Adipocyte (in vitro differentiated cells): ENCODE data around the gene LRRC46.
A peak's percentile ranks its signal among the peaks of the same experiment; 100 is the strongest.

ENCODE experiments used
- DNase-seq: peaks from one replicate; pipeline ENCODE4 v3.0.0-alpha.2; 2015; ENCODE audit warnings: low read depth
- H3K27me3 ChIP-seq: replicated peaks from 2 replicates; pipeline ENCODE4 v1.7.0; 2013; ENCODE audit warnings: mild to moderate bottlenecking, low read length, moderate library complexity; ENCODE audit not compliant: control insufficient read depth, insufficient read depth
- H3K36me3 ChIP-seq: 2 replicates; pipeline ENCODE4 v1.7.0; 2013; ENCODE audit warnings: low read length, mild to moderate bottlenecking, moderate library complexity; ENCODE audit not compliant: control insufficient read depth, insufficient read depth, severe bottlenecking
- H3K4me1 ChIP-seq: 2 replicates; pipeline ENCODE4 v1.7.0; 2013; ENCODE audit warnings: mild to moderate bottlenecking, low read length, moderate library complexity; ENCODE audit not compliant: control insufficient read depth, insufficient read depth
- H3K4me3 ChIP-seq: 2 replicates; pipeline ENCODE4 v1.7.0; 2013; ENCODE audit warnings: mild to moderate bottlenecking, low read length, moderate library complexity
- H3K9ac ChIP-seq: 2 replicates; pipeline ENCODE4 v1.7.0; 2013; ENCODE audit warnings: mild to moderate bottlenecking, low read length, moderate library complexity
- H3K9me3 ChIP-seq: 2 replicates; pipeline ENCODE4 v1.7.0; 2013; ENCODE audit warnings: mild to moderate bottlenecking, low read length, moderate library complexity; ENCODE audit not compliant: control insufficient read depth

The LRRC46 gene

DNA sequence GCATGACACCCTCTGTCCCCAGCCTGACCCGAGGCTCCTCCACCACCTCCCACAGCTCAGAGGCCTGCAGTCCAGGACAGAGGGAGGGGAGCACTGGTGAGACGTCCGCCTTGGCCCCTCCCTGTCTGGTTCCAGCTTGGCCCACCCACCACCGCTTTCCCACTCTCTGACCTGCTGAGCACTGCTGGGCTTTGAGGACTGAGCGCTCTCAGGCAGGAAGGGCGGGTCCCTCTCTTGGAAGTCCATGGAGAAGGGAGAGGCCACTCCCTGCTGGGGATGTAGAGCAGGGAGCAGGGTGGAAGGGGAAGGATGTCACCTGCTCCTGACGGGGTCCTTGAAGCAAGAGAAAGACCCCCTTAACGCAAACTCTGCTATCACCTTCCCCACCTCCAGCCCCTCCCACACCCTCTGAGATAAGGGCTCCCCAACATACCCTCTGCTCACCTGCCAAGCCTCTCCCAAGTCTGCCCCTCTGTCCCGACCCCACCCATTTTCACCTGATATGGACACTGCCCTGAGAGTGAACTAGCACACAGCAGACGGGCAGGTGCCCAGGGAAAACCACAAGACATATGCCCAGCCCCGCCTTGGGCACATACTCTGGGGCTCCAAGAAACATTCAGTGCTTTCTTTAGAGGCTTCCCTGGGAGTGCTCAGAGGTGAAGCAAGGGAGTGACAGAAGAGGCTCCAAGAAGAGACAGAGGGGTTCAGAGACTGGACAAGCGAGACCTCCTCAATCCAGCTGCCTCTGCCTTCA, 11.3 kb upstream of the LRRC46 start:
- H3K4me3 ChIP-seq, result no peak overlapping the region

DNA sequence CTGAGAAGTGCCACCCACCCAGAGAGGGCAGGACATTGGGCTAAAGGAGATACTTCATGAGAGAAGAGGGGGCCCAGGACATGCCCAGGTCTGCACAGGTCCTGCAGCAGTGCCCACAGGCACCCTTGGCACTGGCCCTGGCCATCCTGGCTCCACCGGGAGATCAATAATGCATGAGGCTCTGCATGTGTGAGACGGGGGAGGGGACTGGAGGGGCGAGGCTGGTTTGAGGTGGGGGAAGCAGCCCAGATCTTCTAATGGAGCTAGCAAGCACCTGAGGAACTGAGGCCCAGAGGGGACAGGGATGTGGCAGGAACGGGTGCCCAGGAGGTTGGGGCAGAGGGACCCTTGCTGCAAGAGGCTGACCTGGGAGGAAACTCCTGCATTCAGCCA, 10.4 kb upstream of the LRRC46 start:
- H3K36me3 ChIP-seq, result peaks cover 24% of the 10 kb centered on the region
- no peaks in the 10 kb centered on the region for H3K27me3 ChIP-seq
- peak overlapping the region; percentile 79 for H3K4me3 ChIP-seq
- H3K9me3 ChIP-seq, result no peaks in the 10 kb centered on the region
- peak overlapping the region; percentile 66 for H3K9ac ChIP-seq
- peaks cover 13% of the 10 kb centered on the region for H3K4me1 ChIP-seq
- no peak for DNase-seq

More for the DNA sequence above, 11.3 kb upstream of the LRRC46 start:
- Histone ChIP-seq H3K9me3 (no peaks in the 10 kb centered on the region), H3K9ac (no peak overlapping the region), H3K27me3 (no peaks in the 10 kb centered on the region), H3K4me1 (peaks cover 13% of the 10 kb centered on the region), H3K36me3 (peaks cover 17% of the 10 kb centered on the region)
- no peak for DNase-seq

- peak within 1 kb of the TSS; percentile 79 for H3K4me3 ChIP-seq
- H3K9ac ChIP-seq, result peak within 1 kb of the TSS; percentile 66
- DNase-seq, result peak; percentile 84
- peaks cover 13% of the 10 kb centered on the region for H3K4me1 ChIP-seq
- peaks cover 31% of the 10 kb centered on the region for H3K36me3 ChIP-seq
- no peaks in the 10 kb centered on the region for H3K27me3 ChIP-seq
- H3K9me3 ChIP-seq, result no peaks in the 10 kb centered on the region
These were observed 9.8 kb upstream of the LRRC46 start, which contains the start of gene OSBPL7 for GRCh38 chr17:47821424-47822391. OSBPL7 (minus strand) TSS chr17:47821794; CDS start chr17:47820278, 1,516 bp downstream.

DNA sequence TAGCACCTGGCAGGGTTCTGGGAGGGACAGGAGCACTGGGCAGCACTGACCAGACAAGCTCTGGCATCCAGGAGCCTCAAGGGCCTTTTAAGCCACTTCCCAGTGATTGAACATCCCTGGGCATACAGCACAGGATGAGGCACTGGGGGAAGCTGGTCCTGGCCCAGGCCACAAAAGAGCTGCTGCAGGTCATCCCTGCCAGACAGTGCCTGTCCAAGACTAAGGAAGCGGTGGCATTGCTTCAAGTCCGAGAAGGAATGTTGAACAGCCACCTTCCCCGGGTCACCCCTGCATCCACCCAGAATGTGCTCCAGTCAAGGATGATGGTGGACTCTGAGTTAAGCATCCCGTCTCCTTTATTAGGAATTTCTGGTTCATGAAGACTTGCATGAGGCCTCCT, 8.7 kb upstream of the LRRC46 start:
- Histone ChIP-seq H3K4me3 (no peak overlapping the region), H3K27me3 (no peaks in the 10 kb centered on the region), H3K4me1 (peaks cover 13% of the 10 kb centered on the region), H3K9ac (no peak overlapping the region), H3K9me3 (no peaks in the 10 kb centered on the region), H3K36me3 (peaks cover 39% of the 10 kb centered on the region)
- no peak for DNase-seq

DNA sequence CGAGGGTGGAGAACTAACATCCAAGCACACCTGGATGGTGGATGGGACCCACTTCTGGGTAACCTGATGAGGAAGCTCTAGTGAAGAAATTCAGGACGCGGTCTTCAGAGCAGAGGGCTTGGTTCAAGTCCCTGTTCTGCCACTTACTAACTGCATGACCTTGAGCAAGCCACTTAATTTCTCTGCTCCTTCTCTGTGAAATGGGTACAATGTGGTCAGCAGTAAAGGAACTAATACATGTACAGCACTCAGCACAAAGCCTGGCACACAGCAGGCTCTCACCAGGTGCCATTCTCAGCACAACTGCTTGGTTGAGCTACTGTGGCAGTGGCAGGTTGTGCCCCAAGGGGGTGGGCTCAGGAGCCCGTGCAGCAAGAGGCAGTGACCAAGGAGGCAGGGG, 8.0 kb upstream of the LRRC46 start:
- Histone ChIP-seq H3K27me3 (no peaks in the 10 kb centered on the region), H3K4me3 (no peak overlapping the region), H3K9ac (no peak overlapping the region), H3K36me3 (peaks cover 44% of the 10 kb centered on the region), H3K9me3 (no peaks in the 10 kb centered on the region), H3K4me1 (peaks cover 13% of the 10 kb centered on the region)
- no peak for DNase-seq

DNA sequence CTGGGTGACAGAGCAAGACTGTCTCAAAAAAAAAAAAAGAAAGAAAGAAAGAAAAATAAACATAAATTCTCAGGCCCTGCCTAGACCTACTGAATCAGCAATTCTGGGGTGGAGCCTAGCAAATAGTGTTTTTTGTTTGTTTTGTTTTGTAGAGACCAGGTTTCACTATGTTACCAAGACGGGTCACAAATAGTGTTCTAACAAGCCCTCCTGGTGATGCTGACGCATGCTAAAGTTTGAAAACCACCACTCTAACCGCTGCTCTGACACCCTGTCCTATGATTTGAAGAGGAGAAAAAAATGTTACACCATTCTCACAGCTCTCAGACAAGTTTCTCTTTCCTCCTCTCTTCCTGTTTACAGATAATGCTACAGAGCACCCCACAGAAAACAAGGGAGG, 1.6 kb upstream of the LRRC46 start:
- Histone ChIP-seq H3K9me3 (no peaks in the 10 kb centered on the region), H3K4me3 (peak overlapping the region; percentile 97), H3K36me3 (peaks cover 38% of the 10 kb centered on the region), H3K4me1 (peaks cover 17% of the 10 kb centered on the region), H3K9ac (peak overlapping the region; percentile 94), H3K27me3 (no peaks in the 10 kb centered on the region)
- DNase-seq, result no peak

- Histone ChIP-seq H3K9me3 (no peaks in the 10 kb centered on the region), H3K27me3 (no peaks in the 10 kb centered on the region), H3K4me1 (peaks cover 21% of the 10 kb centered on the region), H3K4me3 (peak overlapping the region; percentile 97), H3K9ac (peak overlapping the region; percentile 94), H3K36me3 (peaks cover 39% of the 10 kb centered on the region)
- no peak for DNase-seq
These were observed 971 bp upstream of the LRRC46 start for GRCh38 chr17:47830396-47831002.

DNA sequence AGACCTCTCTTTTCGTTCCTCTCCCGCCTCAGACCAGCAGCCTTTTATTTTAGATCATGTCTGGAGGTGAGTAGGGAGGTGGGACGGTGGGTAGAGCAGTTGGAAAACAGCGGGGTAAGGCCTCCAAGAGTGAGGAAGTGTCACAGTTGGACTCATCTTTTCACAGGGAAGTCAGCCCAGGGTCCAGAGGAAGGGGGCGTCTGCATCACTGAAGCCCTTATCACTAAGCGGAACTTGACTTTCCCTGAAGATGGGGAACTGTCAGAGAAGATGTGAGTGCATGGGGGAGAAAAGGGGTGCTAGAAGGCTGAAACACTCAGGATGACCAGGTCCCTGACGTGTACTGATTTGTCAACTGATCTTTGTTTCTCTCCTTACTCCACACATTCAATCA, 461 bp downstream of the LRRC46 start:
- Histone ChIP-seq H3K9ac (peak overlapping the region; percentile 94), H3K9me3 (no peaks in the 10 kb centered on the region), H3K36me3 (peaks cover 36% of the 10 kb centered on the region), H3K27me3 (no peaks in the 10 kb centered on the region), H3K4me3 (peak overlapping the region; percentile 97), H3K4me1 (peaks cover 34% of the 10 kb centered on the region)
- no peak for DNase-seq

DNA sequence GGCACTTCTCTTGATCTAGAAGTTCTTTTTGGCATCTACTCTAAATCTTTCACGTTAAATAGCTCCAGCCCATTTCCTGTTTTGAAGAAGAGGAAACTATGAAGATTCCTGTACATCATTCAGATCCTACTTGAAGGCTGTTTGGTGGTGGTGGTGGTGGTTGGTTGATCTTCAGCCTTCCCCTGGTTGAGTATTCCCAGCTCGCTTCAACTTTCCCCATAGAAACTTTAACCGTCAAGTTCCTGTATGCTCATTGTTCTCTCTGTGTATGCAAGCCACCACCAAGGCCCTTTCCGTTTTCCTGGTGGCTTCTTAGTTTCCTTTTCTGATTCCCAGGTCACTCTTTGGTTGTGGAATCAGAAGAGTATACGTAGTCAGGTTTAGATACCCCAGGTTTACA, 3.3 kb downstream of the LRRC46 start:
- peaks cover 27% of the 10 kb centered on the region for H3K36me3 ChIP-seq

DNA sequence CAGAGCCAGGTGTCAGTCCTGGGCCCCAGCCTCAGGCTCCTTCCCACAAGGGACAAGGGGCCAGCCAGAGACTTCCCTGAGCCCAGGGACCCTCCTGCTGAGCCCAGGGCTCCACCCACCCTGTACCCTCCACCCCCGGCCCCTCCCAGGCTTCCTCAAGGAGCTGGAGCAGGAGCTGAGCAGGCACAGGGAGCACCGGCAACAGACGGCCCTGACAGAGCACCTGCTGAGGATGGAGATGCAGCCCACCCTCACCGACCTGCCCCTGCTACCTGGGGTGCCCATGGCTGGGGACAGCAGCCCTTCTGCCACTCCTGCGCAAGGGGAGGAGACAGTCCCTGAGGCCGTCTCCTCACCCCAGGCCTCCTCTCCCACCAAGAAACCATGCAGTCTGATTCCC, 5.1 kb downstream of the LRRC46 start:
- Histone ChIP-seq H3K9me3 (no peaks in the 10 kb centered on the region), H3K4me3 (peak overlapping the region; percentile 61), H3K27me3 (no peaks in the 10 kb centered on the region), H3K36me3 (peaks cover 27% of the 10 kb centered on the region), H3K4me1 (peaks cover 57% of the 10 kb centered on the region), H3K9ac (peak overlapping the region; percentile 94)
- DNase-seq, result no peak

More for the DNA sequence above, 3.3 kb downstream of the LRRC46 start:
- H3K9me3 ChIP-seq, result no peaks in the 10 kb centered on the region
- peaks cover 62% of the 10 kb centered on the region for H3K4me1 ChIP-seq
- no peak overlapping the region for H3K9ac ChIP-seq
- no peak for DNase-seq
- no peaks in the 10 kb centered on the region for H3K27me3 ChIP-seq
- H3K4me3 ChIP-seq, result no peak overlapping the region
